SJSA1 (cell line): ENCODE data around the gene EFHC1. TPM values are rescaled to one million over a fixed set of nuclear protein-coding genes. Genes with fewer than 3 reads are reported as not detected.

ENCODE experiments used
- DNase-seq, 2 experiments: peaks; one replicate each; pipeline ENCODE4 v3.0.0-alpha.2; 2015 to 2020; ENCODE audit warnings: low spot score in 2 of 2, low read depth in 1 of 2
- H3K27ac ChIP-seq: fragments of 250-450 bp; sonication (Bioruptor Pico); 2 replicates; pipeline ENCODE4 v1.5.1; 2020; ENCODE audit warnings: mild to moderate bottlenecking, moderate library complexity
- H3K27me3 ChIP-seq: fragments of 250-450 bp; sonication (Bioruptor Pico); replicated peaks from 2 replicates; pipeline ENCODE4 v1.5.1; 2020; ENCODE audit warnings: mild to moderate bottlenecking, moderate library complexity
- H3K36me3 ChIP-seq: fragments of 250-450 bp; sonication (Bioruptor Pico); 2 replicates; pipeline ENCODE4 v1.5.1; 2020; ENCODE audit warnings: mild to moderate bottlenecking
- H3K4me1 ChIP-seq: fragments of 250-450 bp; sonication (Bioruptor Pico); replicated peaks from 2 replicates; pipeline ENCODE4 v1.6.1; 2021; ENCODE audit warnings: mild to moderate bottlenecking
- H3K4me3 ChIP-seq: fragments of 250-450 bp; sonication (Bioruptor Pico); 2 replicates; pipeline ENCODE4 v1.5.1; 2020; ENCODE audit warnings: mild to moderate bottlenecking
- H3K9me3 ChIP-seq: fragments of 250-450 bp; sonication (Bioruptor Pico); replicated peaks from 2 replicates; pipeline ENCODE4 v1.5.1; 2020; ENCODE audit warnings: mild to moderate bottlenecking
- total RNA-seq: library from RNA; depleted of rRNA; stranded (reverse); fragments of >200 nt; shearing (Covaris generic); gene quantifications from 2 replicates; pipeline ENCODE4 v1.2.3, GENCODE V29; 2014

Gene EFHC1
- total RNA-seq, 1 experiment from 2014 or later: 15.8 TPM

GRCh38 chr6:52551483-52552277 lies 131.5 kb downstream of the EFHC1 start:
- Histone ChIP-seq H3K9me3 (no peaks in the 10 kb centered on the region), H3K4me1 (peaks cover 88% of the 10 kb centered on the region), H3K36me3 (peaks cover 28% of the 10 kb centered on the region), H3K27ac (peak overlapping the region; percentile 46), H3K4me3 (no peak overlapping the region), H3K27me3 (no peaks in the 10 kb centered on the region)
- peak; percentile 88 for DNase-seq

DNA sequence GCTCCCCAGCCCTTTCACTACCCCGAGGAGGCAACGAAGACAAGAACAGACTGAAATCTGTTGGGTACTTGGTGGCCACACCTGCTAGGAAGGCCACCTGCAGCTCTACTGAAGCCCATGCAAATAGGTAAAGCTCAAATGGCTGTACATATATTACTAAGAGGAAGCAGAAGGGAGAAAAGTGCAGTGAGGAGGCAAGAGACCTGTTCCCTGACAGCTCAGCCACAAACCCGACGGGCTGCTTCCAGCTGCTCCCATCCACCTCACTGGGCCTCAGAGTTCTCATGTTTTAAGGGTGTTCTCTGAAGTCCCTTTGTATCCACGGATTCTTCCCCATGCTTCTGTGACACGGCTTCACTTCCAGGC lies 132.1 kb downstream of the EFHC1 start:
- Histone ChIP-seq H3K27ac (no peak overlapping the region; the same call in 1 of the 2 replicates), H3K36me3 (peaks cover 25% of the 10 kb centered on the region), H3K27me3 (no peaks in the 10 kb centered on the region), H3K9me3 (no peaks in the 10 kb centered on the region), H3K4me1 (peaks cover 83% of the 10 kb centered on the region), H3K4me3 (no peak overlapping the region)
- DNase-seq: peak in 1 of 2 experiments; percentile 31

GRCh38 chr6:52553158-52553557 lies 133.0 kb downstream of the EFHC1 start:
- Histone ChIP-seq H3K4me1 (peaks cover 83% of the 10 kb centered on the region), H3K27ac (no peak overlapping the region), H3K36me3 (peaks cover 31% of the 10 kb centered on the region), H3K27me3 (no peaks in the 10 kb centered on the region), H3K4me3 (no peak overlapping the region), H3K9me3 (no peaks in the 10 kb centered on the region)
- DNase-seq: no peak

- peaks cover 32% of the 10 kb centered on the region for H3K36me3 ChIP-seq
- H3K27me3 ChIP-seq: no peaks in the 10 kb centered on the region
- peaks cover 83% of the 10 kb centered on the region for H3K4me1 ChIP-seq
- H3K27ac ChIP-seq: no peak overlapping the region
- no peak for DNase-seq
- no peak overlapping the region for H3K4me3 ChIP-seq
- no peaks in the 10 kb centered on the region for H3K9me3 ChIP-seq
These were observed 133.6 kb downstream of the EFHC1 start for GRCh38 chr6:52553719-52554118.

GRCh38 chr6:52554684-52555280 lies 134.6 kb downstream of the EFHC1 start:
- H3K4me1 ChIP-seq: peaks cover 78% of the 10 kb centered on the region
- no peak overlapping the region for H3K27ac ChIP-seq
- no peak for DNase-seq
- no peaks in the 10 kb centered on the region for H3K9me3 ChIP-seq
- no peak overlapping the region for H3K4me3 ChIP-seq
- peaks cover 35% of the 10 kb centered on the region for H3K36me3 ChIP-seq
- H3K27me3 ChIP-seq: no peaks in the 10 kb centered on the region

DNA sequence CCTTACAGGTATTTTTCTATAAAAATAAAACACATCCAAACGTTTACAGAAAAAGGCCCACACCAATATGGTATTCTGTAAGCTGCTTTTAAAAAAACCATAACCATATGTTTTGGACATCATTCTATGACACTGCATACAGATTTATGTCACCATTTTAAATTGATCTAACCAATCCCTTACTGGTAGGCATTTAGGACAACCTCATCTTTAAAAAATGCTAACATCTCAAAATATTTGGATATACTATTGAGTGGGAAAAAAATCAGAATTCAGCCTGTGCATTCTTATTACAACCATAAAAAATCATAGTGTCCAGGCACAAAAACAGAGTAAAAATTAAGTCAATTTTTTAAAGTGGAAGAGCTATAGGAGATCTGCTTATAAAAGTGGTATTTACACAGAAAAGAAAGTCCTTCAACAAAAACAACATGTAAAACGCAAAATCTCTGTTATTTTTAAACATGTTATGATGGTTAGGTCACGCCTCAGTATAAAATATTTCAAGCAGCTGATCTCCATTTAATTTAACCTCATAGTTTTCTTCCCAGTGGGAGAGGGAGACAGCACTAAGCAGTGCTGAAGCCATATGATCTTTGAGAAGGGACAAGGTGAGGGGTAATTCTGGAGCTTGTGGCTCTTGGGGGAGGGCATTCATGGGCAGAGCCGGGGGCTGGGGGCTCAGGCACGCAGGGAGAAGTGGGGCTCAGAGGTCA lies 135.5 kb downstream of the EFHC1 start:
- Histone ChIP-seq H3K36me3 (peaks cover 35% of the 10 kb centered on the region), H3K9me3 (no peaks in the 10 kb centered on the region), H3K27ac (no peak overlapping the region), H3K4me3 (no peak overlapping the region), H3K4me1 (peaks cover 73% of the 10 kb centered on the region), H3K27me3 (no peaks in the 10 kb centered on the region)
- no peak for DNase-seq

DNA sequence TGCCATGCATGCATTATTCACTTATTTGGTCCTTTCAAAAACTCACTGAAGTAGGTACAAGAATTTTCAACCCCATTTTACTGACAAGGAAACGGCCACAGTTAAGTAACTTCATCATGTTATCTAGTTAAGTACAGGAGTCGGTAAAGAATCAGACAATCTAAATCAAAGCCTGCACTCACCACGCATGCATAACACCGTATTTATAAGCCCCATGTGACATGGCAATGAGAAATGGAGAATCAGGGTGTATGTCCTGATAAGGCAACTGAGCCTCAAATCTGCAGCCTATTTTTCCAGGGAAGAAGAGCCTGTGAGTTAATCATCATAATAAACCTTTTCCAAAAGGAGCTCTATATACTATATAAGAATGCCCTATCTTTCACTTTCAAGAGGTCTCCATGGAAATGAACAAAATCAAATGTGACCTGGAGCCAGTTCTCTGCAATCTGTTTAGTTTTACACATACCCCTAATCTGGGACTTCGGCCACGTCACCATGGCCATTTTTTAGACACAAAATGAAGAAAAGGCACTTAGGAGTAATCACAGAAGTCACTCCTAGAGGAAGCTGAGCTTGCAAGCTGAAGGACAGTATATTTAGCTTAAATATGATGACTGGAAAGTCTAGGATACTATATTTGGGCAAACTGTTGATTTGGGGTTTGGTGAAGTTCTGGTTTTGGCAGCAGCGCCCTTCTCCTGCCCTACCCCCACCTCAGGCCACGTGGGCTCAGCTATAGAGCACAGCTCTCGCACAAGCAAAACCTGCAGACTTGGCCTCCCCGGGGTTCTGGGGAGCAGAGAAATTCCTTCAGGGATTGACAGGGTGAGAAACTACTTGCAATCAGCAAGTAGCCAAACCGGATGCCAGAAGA lies 137.5 kb downstream of the EFHC1 start:
- DNase-seq: no peak
- Histone ChIP-seq H3K9me3 (no peaks in the 10 kb centered on the region), H3K36me3 (peaks cover 34% of the 10 kb centered on the region), H3K4me3 (no peak overlapping the region), H3K27me3 (no peaks in the 10 kb centered on the region), H3K4me1 (peaks cover 56% of the 10 kb centered on the region), H3K27ac (no peak overlapping the region)

GRCh38 chr6:52558266-52559000 lies 138.3 kb downstream of the EFHC1 start:
- Histone ChIP-seq H3K9me3 (no peaks in the 10 kb centered on the region), H3K4me1 (peaks cover 48% of the 10 kb centered on the region), H3K27ac (no peak overlapping the region), H3K36me3 (peaks cover 40% of the 10 kb centered on the region), H3K27me3 (no peaks in the 10 kb centered on the region), H3K4me3 (no peak overlapping the region)
- no peak for DNase-seq

- H3K4me1 ChIP-seq: peaks cover 35% of the 10 kb centered on the region
- DNase-seq: no peak
- H3K4me3 ChIP-seq: no peak overlapping the region
- H3K9me3 ChIP-seq: no peaks in the 10 kb centered on the region
- peaks cover 53% of the 10 kb centered on the region for H3K36me3 ChIP-seq
- H3K27ac ChIP-seq: no peak overlapping the region
- H3K27me3 ChIP-seq: no peaks in the 10 kb centered on the region
These were observed 140.3 kb downstream of the EFHC1 start for GRCh38 chr6:52560462-52560861.

- no peak for DNase-seq
- peaks cover 64% of the 10 kb centered on the region for H3K36me3 ChIP-seq
- no peaks in the 10 kb centered on the region for H3K27me3 ChIP-seq
- no peaks in the 10 kb centered on the region for H3K9me3 ChIP-seq
- H3K27ac ChIP-seq: no peak overlapping the region
- H3K4me1 ChIP-seq: peaks cover 31% of the 10 kb centered on the region
- no peak overlapping the region for H3K4me3 ChIP-seq
These were observed 142.8 kb downstream of the EFHC1 start for GRCh38 chr6:52562911-52563310.

- Histone ChIP-seq H3K4me1 (peaks cover 22% of the 10 kb centered on the region), H3K27me3 (no peaks in the 10 kb centered on the region), H3K36me3 (peaks cover 59% of the 10 kb centered on the region), H3K9me3 (no peaks in the 10 kb centered on the region), H3K4me3 (no peak overlapping the region), H3K27ac (no peak overlapping the region)
- DNase-seq: no peak
These were observed 144.7 kb downstream of the EFHC1 start for GRCh38 chr6:52564856-52565255.

DNA sequence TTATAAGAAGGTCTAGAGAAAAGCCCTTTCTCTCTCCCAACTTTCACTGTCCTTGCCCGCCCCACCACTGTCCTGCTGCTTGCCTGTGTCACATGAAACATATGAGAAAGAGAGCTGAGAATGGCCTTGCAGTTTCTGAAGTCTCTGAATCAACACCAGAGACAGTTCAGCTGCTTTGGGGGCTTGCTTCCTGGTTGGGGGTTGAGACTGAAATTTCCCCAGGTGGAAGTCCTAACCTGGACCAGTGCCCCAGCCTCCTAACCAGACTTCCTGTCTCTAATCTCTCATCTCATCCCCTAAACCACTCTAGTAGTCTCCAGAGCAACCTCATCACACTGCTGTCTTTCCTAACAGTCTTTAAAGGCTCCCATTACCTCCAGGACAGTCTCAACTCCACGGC lies 146.1 kb downstream of the EFHC1 start:
- H3K4me3 ChIP-seq: no peak overlapping the region
- H3K9me3 ChIP-seq: no peaks in the 10 kb centered on the region
- H3K36me3 ChIP-seq: peaks cover 52% of the 10 kb centered on the region
- DNase-seq: no peak
- no peaks in the 10 kb centered on the region for H3K27me3 ChIP-seq
- no peak overlapping the region for H3K27ac ChIP-seq
- peaks cover 20% of the 10 kb centered on the region for H3K4me1 ChIP-seq

- H3K4me3 ChIP-seq: no peak overlapping the region
- H3K27ac ChIP-seq: no peak overlapping the region
- H3K9me3 ChIP-seq: no peaks in the 10 kb centered on the region
- peaks cover 59% of the 10 kb centered on the region for H3K36me3 ChIP-seq
- H3K27me3 ChIP-seq: no peaks in the 10 kb centered on the region
- DNase-seq: no peak
- H3K4me1 ChIP-seq: peaks cover 21% of the 10 kb centered on the region
These were observed 146.7 kb downstream of the EFHC1 start for GRCh38 chr6:52566853-52567279.
